ENCODE data around the gene TWIST2.

Gene TWIST2

DNA sequence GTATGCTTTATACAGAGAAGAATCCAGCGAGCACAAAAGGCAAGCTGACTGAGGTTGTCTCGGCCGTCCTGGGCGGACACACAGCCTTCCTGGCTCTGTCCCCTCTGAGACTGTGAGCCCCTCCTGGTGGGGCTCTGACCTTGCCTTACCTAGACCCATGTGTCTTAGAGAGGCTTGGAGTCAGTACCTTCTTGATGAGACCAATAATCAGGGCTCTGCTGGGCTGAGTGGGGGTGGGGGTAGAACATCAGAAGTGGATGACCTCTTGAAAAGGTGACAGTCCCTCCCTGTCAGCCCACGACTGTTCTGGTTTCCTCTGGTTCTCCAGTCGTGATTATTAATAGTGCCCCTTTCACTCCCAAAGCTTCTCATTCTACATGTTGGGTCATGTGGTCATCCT lies 31.2 kb downstream of the TWIST2 start:
- Histone ChIP-seq H3K4me3 (ENCODE audit: low read length, poor library complexity, severe bottlenecking) (no peak overlapping the region), H3K9me2 (replicated peaks; ENCODE audit: low read depth, low read length) (no peaks in the 10 kb centered on the region), H3K79me2 (ENCODE audit: insufficient read depth, low read length) (no peaks in the 10 kb centered on the region), H2AFZ (ENCODE audit: low read length) (no peak overlapping the region), H3K9me3 (ENCODE audit: insufficient read depth, low read depth, low read length) (no peaks in the 10 kb centered on the region), H4K20me1 (ENCODE audit: insufficient read depth, low read length, poor library complexity, severe bottlenecking) (no peaks in the 10 kb centered on the region), H3K4me2 (ENCODE audit: low read depth, low read length, poor library complexity, severe bottlenecking) (no peak overlapping the region), H3K36me3 (ENCODE audit: insufficient read depth, low read length) (no peaks in the 10 kb centered on the region), H3K4me1 (ENCODE audit: insufficient read depth, low read length, poor library complexity, severe bottlenecking) (no peaks in the 10 kb centered on the region), H3K27me3 (ENCODE audit: insufficient read depth, low read length, poor library complexity, severe bottlenecking) (no peaks in the 10 kb centered on the region), H3F3A (ENCODE audit: low read depth) (no peaks in the 10 kb centered on the region), H3K9ac (ENCODE audit: low read depth, low read length, poor library complexity, severe bottlenecking) (no peak overlapping the region)
- TF ChIP-seq EZH2phosphoT487 (IDR thresholded peaks at IDR 0.05; ENCODE audit: borderline replicate concordance), result no peak
- TF ChIP-seq, protein P1, sequence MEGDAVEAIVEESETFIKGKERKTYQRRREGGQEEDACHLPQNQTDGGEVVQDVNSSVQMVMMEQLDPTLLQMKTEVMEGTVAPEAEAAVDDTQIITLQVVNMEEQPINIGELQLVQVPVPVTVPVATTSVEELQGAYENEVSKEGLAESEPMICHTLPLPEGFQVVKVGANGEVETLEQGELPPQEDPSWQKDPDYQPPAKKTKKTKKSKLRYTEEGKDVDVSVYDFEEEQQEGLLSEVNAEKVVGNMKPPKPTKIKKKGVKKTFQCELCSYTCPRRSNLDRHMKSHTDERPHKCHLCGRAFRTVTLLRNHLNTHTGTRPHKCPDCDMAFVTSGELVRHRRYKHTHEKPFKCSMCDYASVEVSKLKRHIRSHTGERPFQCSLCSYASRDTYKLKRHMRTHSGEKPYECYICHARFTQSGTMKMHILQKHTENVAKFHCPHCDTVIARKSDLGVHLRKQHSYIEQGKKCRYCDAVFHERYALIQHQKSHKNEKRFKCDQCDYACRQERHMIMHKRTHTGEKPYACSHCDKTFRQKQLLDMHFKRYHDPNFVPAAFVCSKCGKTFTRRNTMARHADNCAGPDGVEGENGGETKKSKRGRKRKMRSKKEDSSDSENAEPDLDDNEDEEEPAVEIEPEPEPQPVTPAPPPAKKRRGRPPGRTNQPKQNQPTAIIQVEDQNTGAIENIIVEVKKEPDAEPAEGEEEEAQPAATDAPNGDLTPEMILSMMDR (conservative IDR thresholded peaks at IDR 0.05; ENCODE audit: low read length), result no peak

DNA sequence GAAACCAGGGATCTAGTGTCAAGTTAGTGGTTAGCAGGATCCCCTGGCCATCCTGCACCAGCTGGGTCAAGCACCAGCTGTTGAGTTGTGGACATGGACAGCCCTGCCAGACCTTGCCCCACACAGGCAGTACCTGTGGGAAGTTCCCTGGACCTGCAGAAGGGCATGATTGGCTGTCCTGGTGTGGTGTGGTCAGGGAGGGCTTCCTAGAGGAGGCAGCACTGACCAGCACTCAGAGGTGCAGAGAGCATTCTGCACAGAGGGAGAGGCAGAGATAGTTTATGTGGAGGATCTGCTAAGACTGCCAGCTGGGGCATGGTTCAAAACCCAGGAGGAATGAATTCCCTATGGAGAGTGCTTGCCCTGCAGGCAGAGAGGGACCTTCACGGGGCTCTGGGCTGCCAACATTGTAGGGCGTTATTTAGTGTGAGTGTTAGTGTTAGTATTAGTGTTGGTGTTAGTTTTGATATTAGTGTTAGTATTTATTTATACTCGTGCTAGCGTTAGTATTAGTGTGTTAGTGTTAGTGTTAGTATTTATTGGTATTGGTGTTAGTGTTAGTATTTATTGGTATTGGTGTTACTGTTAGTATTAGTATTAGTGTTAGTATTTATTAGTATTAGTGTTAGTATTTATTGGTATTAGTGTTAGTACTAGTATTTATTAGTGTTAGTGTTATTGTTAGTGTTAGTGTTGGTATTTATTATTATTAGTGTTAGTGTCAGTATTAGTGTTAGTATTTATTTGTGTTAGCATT lies 31.9 kb downstream of the TWIST2 start:
- H4K20me1 ChIP-seq (ENCODE audit: insufficient read depth, low read length, poor library complexity, severe bottlenecking), result no peaks in the 10 kb centered on the region
- H3K27me3 ChIP-seq (ENCODE audit: insufficient read depth, low read length, poor library complexity, severe bottlenecking), result no peaks in the 10 kb centered on the region
- no peak overlapping the region for H3K9ac ChIP-seq (ENCODE audit: low read depth, low read length, poor library complexity, severe bottlenecking)
- H3K4me3 ChIP-seq (ENCODE audit: low read length, poor library complexity, severe bottlenecking), result no peak overlapping the region
- H3F3A ChIP-seq (ENCODE audit: low read depth), result no peaks in the 10 kb centered on the region
- no peaks in the 10 kb centered on the region for H3K4me1 ChIP-seq (ENCODE audit: insufficient read depth, low read length, poor library complexity, severe bottlenecking)
- H3K9me3 ChIP-seq (ENCODE audit: insufficient read depth, low read depth, low read length), result no peaks in the 10 kb centered on the region
- TF ChIP-seq EZH2phosphoT487 (IDR thresholded peaks at IDR 0.05; ENCODE audit: borderline replicate concordance), result no peak
- TF ChIP-seq, protein P1 (conservative IDR thresholded peaks at IDR 0.05; ENCODE audit: low read length), result no peak
- H2AFZ ChIP-seq (ENCODE audit: low read length), result no peak overlapping the region
- no peak overlapping the region for H3K4me2 ChIP-seq (ENCODE audit: low read depth, low read length, poor library complexity, severe bottlenecking)
- H3K36me3 ChIP-seq (ENCODE audit: insufficient read depth, low read length), result no peaks in the 10 kb centered on the region
- H3K79me2 ChIP-seq (ENCODE audit: insufficient read depth, low read length), result no peaks in the 10 kb centered on the region
- no peaks in the 10 kb centered on the region for H3K9me2 ChIP-seq (replicated peaks; ENCODE audit: low read depth, low read length)

DNA sequence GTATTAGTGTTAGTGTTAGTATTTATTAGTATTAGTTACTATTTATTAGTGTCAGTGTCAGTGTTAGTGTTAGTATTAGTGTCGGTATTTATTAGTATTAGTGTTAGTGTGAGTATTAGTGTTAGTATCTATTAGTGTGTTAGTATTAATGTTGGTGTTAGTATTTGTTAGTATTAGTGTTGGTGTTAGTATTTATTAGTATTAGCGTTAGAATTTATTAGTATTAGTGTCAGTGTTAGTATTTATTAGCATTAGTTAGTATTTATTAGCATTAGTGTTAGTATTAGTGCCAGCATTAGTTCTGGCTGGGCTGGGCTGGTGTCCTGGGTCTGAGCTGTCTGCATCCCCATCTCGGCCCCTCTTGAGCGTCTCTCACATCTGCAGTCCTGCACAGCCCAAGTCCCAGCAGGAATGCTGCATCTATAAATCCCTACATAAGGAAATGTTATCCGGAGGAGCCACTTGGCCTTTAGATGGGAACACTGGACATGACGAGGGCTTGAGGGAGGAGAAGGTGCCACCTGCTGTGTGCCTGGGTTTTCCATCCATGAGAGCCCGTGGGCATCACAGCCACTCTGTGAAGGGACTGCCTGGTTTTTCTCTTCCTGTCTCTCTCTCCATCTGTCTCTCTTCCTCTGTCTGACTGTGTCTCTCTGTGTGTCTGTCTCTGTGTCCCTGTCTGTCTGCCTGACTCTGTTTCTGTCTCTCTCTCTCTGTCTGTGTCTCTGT lies 33.6 kb downstream of the TWIST2 start:
- H3K9ac ChIP-seq (ENCODE audit: low read depth, low read length, poor library complexity, severe bottlenecking), result no peak overlapping the region
- no peaks in the 10 kb centered on the region for H3K27me3 ChIP-seq (ENCODE audit: insufficient read depth, low read length, poor library complexity, severe bottlenecking)
- H3K36me3 ChIP-seq (ENCODE audit: insufficient read depth, low read length), result no peaks in the 10 kb centered on the region
- TF ChIP-seq, protein P1 (conservative IDR thresholded peaks at IDR 0.05; ENCODE audit: low read length), result no peak
- no peak for TF ChIP-seq EZH2phosphoT487 (IDR thresholded peaks at IDR 0.05; ENCODE audit: borderline replicate concordance)
- H3K4me2 ChIP-seq (ENCODE audit: low read depth, low read length, poor library complexity, severe bottlenecking), result no peak overlapping the region
- H3K9me3 ChIP-seq (ENCODE audit: insufficient read depth, low read depth, low read length), result no peaks in the 10 kb centered on the region
- H2AFZ ChIP-seq (ENCODE audit: low read length), result no peak overlapping the region
- no peaks in the 10 kb centered on the region for H3K4me1 ChIP-seq (ENCODE audit: insufficient read depth, low read length, poor library complexity, severe bottlenecking)
- H4K20me1 ChIP-seq (ENCODE audit: insufficient read depth, low read length, poor library complexity, severe bottlenecking), result no peaks in the 10 kb centered on the region
- H3K4me3 ChIP-seq (ENCODE audit: low read length, poor library complexity, severe bottlenecking), result no peak overlapping the region
- H3K9me2 ChIP-seq (replicated peaks; ENCODE audit: low read depth, low read length), result no peaks in the 10 kb centered on the region
- no peaks in the 10 kb centered on the region for H3F3A ChIP-seq (ENCODE audit: low read depth)
- H3K79me2 ChIP-seq (ENCODE audit: insufficient read depth, low read length), result no peaks in the 10 kb centered on the region

Data from Loucy (cell line).